HepG2 (cell line): Measurements from ENCODE around the gene SNX6. TPM values are rescaled to one million over a fixed set of nuclear protein-coding genes. Genes with fewer than 3 reads are reported as not detected.

ENCODE experiments used
- DMAP1 ChIP-seq: IDR thresholded peaks from 2 replicates; pipeline ENCODE4 v1.6.1; 2016
- ELF3 ChIP-seq: IDR thresholded peaks from 2 replicates; pipeline ENCODE4 v1.6.1; 2016; ENCODE audit warnings: missing genetic modification reagents, missing compliant biosample characterization
- ELK4 ChIP-seq: sonication (generic); formaldehyde crosslinking; IDR thresholded peaks from 2 replicates; pipeline ENCODE4 v1.9.0; 2021; ENCODE audit warnings: missing genetic modification reagents, borderline replicate concordance
- HMG20A ChIP-seq: IDR thresholded peaks from 2 replicates; pipeline ENCODE4 v1.6.1; 2016; ENCODE audit warnings: borderline replicate concordance
- JARID2 ChIP-seq: sonication (generic); formaldehyde crosslinking; IDR thresholded peaks from 2 replicates; pipeline ENCODE4 v1.8.1; 2023; ENCODE audit warnings: missing genetic modification reagents, inconsistent platforms; ENCODE audit not compliant: insufficient replicate concordance
- JUNB ChIP-seq: sonication (generic); formaldehyde crosslinking; IDR thresholded peaks from 2 replicates; pipeline ENCODE4 v1.8.0; 2022; ENCODE audit warnings: missing genetic modification reagents, mild to moderate bottlenecking, borderline replicate concordance
- NFYB ChIP-seq: sonication (generic); formaldehyde crosslinking; IDR thresholded peaks from 2 replicates; pipeline ENCODE4 v1.4.0; 2020; ENCODE audit warnings: missing genetic modification reagents
- NR3C1 ChIP-seq: sonication (generic); formaldehyde crosslinking; IDR thresholded peaks from 2 replicates; pipeline ENCODE4 v1.4.0; 2020; ENCODE audit warnings: missing genetic modification reagents
- PHF5A ChIP-seq: IDR thresholded peaks from one replicate; pipeline ENCODE4 v1.6.1; 2018; ENCODE audit warnings: low read depth, missing genetic modification reagents; ENCODE audit not compliant: unreplicated experiment
- RAD51 ChIP-seq: fragments of 450-650 bp; IDR thresholded peaks from 2 replicates; pipeline ENCODE4 v1.6.1; 2016; ENCODE audit warnings: borderline replicate concordance
- RFXAP ChIP-seq: sonication (generic); formaldehyde crosslinking; IDR thresholded peaks from 2 replicates; pipeline ENCODE4 v1.4.0; 2020; ENCODE audit warnings: missing genetic modification reagents, borderline replicate concordance
- TAF15 ChIP-seq: fragments of 200-400 bp; formaldehyde crosslinking; IDR thresholded peaks from one replicate; pipeline ENCODE4 v1.6.1; 2018; ENCODE audit warnings: mild to moderate bottlenecking, low read depth, low read length; ENCODE audit not compliant: poor library complexity, severe bottlenecking
- TSC22D2 ChIP-seq: sonication (generic); formaldehyde crosslinking; IDR thresholded peaks from 2 replicates; pipeline ENCODE4 v1.5.1; 2020; ENCODE audit warnings: missing genetic modification reagents, mild to moderate bottlenecking, borderline replicate concordance
- ZBTB20 ChIP-seq: sonication (generic); formaldehyde crosslinking; IDR thresholded peaks from 2 replicates; pipeline ENCODE4 v1.8.1; 2023; ENCODE audit warnings: missing genetic modification reagents, low read depth, mild to moderate bottlenecking, borderline replicate concordance
- ZBTB43 ChIP-seq: sonication (generic); formaldehyde crosslinking; conservative IDR thresholded peaks from 2 replicates; pipeline ENCODE4 v1.4.0; 2020; ENCODE audit warnings: missing genetic modification reagents
- ZFP82 ChIP-seq: sonication (generic); formaldehyde crosslinking; IDR thresholded peaks from 2 replicates; pipeline ENCODE4 v1.5.1; 2020; ENCODE audit warnings: mild to moderate bottlenecking, missing genetic modification reagents, borderline replicate concordance
- ZIK1 ChIP-seq: sonication (generic); formaldehyde crosslinking; IDR thresholded peaks from 2 replicates; pipeline ENCODE4 v1.5.0; 2020; ENCODE audit warnings: mild to moderate bottlenecking, low read depth, missing genetic modification reagents, borderline replicate concordance
- ZNF121 ChIP-seq: sonication (generic); formaldehyde crosslinking; IDR thresholded peaks from 2 replicates; pipeline ENCODE4 v1.5.0; 2020; ENCODE audit warnings: mild to moderate bottlenecking, missing genetic modification reagents
- ZNF17 ChIP-seq: sonication (generic); formaldehyde crosslinking; IDR thresholded peaks from 2 replicates; pipeline ENCODE4 v1.5.0; 2020; ENCODE audit warnings: mild to moderate bottlenecking, missing genetic modification reagents
- ZNF207 ChIP-seq: fragments of 450-650 bp; IDR thresholded peaks from 2 replicates; pipeline ENCODE4 v1.6.1; 2016; ENCODE audit warnings: antibody characterized with exemption, borderline replicate concordance
- ZNF230 ChIP-seq: sonication (generic); formaldehyde crosslinking; IDR thresholded peaks from 2 replicates; pipeline ENCODE4 v1.4.0; 2020; ENCODE audit warnings: mild to moderate bottlenecking, missing genetic modification reagents
- ZNF619 ChIP-seq: sonication (generic); formaldehyde crosslinking; IDR thresholded peaks from 2 replicates; pipeline ENCODE4 v1.4.0; 2020; ENCODE audit warnings: mild to moderate bottlenecking, missing genetic modification reagents
- ZNF780A ChIP-seq: sonication (generic); formaldehyde crosslinking; IDR thresholded peaks from 2 replicates; pipeline ENCODE4 v1.8.0; 2022; ENCODE audit warnings: mild to moderate bottlenecking, missing genetic modification reagents, moderate library complexity
- polyA plus RNA-seq, 8 experiments: library from polyadenylated mRNA; depleted of rRNA in 3 of 8; stranded (reverse) in 7 of 8; unstranded in 1 of 8; fragments of >200 nt; fragmentation: Illumina TruSeq in 4 of 8; extraction: Trizol in 4 of 8; gene quantifications; 2 replicates each; pipeline versions ENCODE4 v1.2.1 to v1.2.3, GENCODE V29; 2011 to 2016; ENCODE audit warnings: low read depth in 4 of 8, missing spikeins in 1 of 8, mixed read lengths in 1 of 8; ENCODE audit not compliant: insufficient read depth in 1 of 8
- total RNA-seq, 5 experiments: library from RNA; depleted of rRNA; stranded (reverse); fragments of >200 nt; fragmentation: Illumina TruSeq; extraction: Trizol; gene quantifications; 2 replicates each; pipeline ENCODE4 v1.2.3, GENCODE V29; 2016; ENCODE audit warnings: low read depth in 1 of 5
- TF ChIP-seq, protein P1 (sequence below): sonication (generic); formaldehyde crosslinking; IDR thresholded peaks from 2 replicates; pipeline ENCODE4 v1.5.0; 2020; ENCODE audit warnings: missing genetic modification reagents
- TF ChIP-seq, protein P2 (sequence below): sonication (generic); formaldehyde crosslinking; IDR thresholded peaks from 2 replicates; pipeline ENCODE4 v1.5.0; 2020; ENCODE audit warnings: mild to moderate bottlenecking, low read depth, missing genetic modification reagents, borderline replicate concordance
- TF ChIP-seq, protein P3 (sequence below): sonication (generic); formaldehyde crosslinking; IDR thresholded peaks from 2 replicates; pipeline ENCODE4 v1.4.0; 2020; ENCODE audit warnings: missing genetic modification reagents

Gene SNX6
- total and polyA plus RNA-seq, 2 of the 13 experiments (the other 11 are each of a cell fraction or from before 2014, with no cell fraction given): 92.3 to 169 TPM

GRCh38 chr14:34554540-34555250 is 75.3 kb downstream of the SNX6 start (continued):
- no peak for TF ChIP-seq ELF3 (CRISPR knock-in tag)
- no peak for TF ChIP-seq ZIK1 (CRISPR knock-in tag)
- no peak for TF ChIP-seq ZNF17 (CRISPR knock-in tag)
- no peak for TF ChIP-seq ZBTB20
- TF ChIP-seq RFXAP (CRISPR knock-in tag): no peak
- TF ChIP-seq ZNF619: 0 out of 2 replicates have a peak, but pooled peaks have one; percentile 19
- no peak for TF ChIP-seq DMAP1 (CRISPR knock-in tag)
- no peak for TF ChIP-seq TSC22D2
- TF ChIP-seq JUNB (CRISPR knock-in tag): no peak
- 0 out of 2 replicates have a peak, but pooled peaks have one; percentile 14 for TF ChIP-seq ZNF121 (CRISPR knock-in tag)
- 0 out of 2 replicates have a peak, but pooled peaks have one; percentile 34 for TF ChIP-seq ZBTB43 (CRISPR knock-in tag)
- TF ChIP-seq NFYB: no peak
- TF ChIP-seq, protein P1, sequence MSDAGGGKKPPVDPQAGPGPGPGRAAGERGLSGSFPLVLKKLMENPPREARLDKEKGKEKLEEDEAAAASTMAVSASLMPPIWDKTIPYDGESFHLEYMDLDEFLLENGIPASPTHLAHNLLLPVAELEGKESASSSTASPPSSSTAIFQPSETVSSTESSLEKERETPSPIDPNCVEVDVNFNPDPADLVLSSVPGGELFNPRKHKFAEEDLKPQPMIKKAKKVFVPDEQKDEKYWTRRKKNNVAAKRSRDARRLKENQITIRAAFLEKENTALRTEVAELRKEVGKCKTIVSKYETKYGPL (CRISPR knock-in tag): no peak
- no peak for TF ChIP-seq HMG20A (CRISPR knock-in tag)
- TF ChIP-seq, protein P2, sequence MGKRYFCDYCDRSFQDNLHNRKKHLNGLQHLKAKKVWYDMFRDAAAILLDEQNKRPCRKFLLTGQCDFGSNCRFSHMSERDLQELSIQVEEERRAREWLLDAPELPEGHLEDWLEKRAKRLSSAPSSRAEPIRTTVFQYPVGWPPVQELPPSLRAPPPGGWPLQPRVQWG (CRISPR knock-in tag): no peak
- no peak for TF ChIP-seq PHF5A
- TF ChIP-seq ZNF780A: no peak
- TF ChIP-seq ZNF207: no peak
- TF ChIP-seq ZFP82: no peak
- no peak for TF ChIP-seq TAF15
- TF ChIP-seq NR3C1 (CRISPR knock-in tag): no peak
- TF ChIP-seq ELK4 (CRISPR knock-in tag): no peak
- peak; percentile 74; the same call in 1 of the 2 replicates for TF ChIP-seq ZNF230 (CRISPR knock-in tag)
- no peak for TF ChIP-seq JARID2 (CRISPR knock-in tag)
- no peak for TF ChIP-seq RAD51
- TF ChIP-seq, protein P3, sequence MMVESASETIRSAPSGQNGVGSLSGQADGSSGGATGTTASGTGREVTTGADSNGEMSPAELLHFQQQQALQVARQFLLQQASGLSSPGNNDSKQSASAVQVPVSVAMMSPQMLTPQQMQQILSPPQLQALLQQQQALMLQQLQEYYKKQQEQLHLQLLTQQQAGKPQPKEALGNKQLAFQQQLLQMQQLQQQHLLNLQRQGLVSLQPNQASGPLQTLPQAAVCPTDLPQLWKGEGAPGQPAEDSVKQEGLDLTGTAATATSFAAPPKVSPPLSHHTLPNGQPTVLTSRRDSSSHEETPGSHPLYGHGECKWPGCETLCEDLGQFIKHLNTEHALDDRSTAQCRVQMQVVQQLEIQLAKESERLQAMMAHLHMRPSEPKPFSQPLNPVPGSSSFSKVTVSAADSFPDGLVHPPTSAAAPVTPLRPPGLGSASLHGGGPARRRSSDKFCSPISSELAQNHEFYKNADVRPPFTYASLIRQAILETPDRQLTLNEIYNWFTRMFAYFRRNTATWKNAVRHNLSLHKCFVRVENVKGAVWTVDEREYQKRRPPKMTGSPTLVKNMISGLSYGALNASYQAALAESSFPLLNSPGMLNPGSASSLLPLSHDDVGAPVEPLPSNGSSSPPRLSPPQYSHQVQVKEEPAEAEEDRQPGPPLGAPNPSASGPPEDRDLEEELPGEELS (CRISPR knock-in tag): no peak
